Caki2 (cell line): Measurements from ENCODE around the gene DEFB121. TPM values are rescaled to one million over a fixed set of nuclear protein-coding genes. Genes with fewer than 3 reads are reported as not detected.
"Not testable (repeated sequence)": the region's sequence is repeated elsewhere in the genome, so short reads cannot be mapped to it uniquely, and the experiment has no call there.

ENCODE experiments used
- DNase-seq: peaks from one replicate; pipeline ENCODE4 v3.0.0-alpha.2; 2015; ENCODE audit warnings: low read depth
- in situ Hi-C: cut with HindIII; loops from 2 replicates; pipeline ENCODE4 v1.10.0; 2016; ENCODE audit warnings: low sequenced_read_pairs, low pct_unique_long_range_greater_than_20kb, mixed read lengths
- total RNA-seq: library from RNA; depleted of rRNA; stranded (reverse); fragments of >200 nt; shearing (Covaris generic); gene quantifications from 2 replicates; pipeline ENCODE4 v1.2.3, GENCODE V29; 2014; ENCODE audit warnings: low replicate concordance; rRNA removed

Gene DEFB121
- total RNA-seq, 1 experiment from 2014 or later = not detected

GRCh38 chr20:31374346-31374745, 31.7 kb downstream of the DEFB121 start:
- in situ Hi-C loops = no loop called here
- no peak for DNase-seq

- in situ Hi-C loops = no loop called here
- no peak for DNase-seq
Measured at GRCh38 chr20:31368301-31368700, 37.7 kb downstream of the DEFB121 start, which contains the start of gene DEFB118. TSS of gene DEFB118 (plus strand) at chr20:31368601. CDS start at chr20:31368651, 50 bp downstream.

GRCh38 chr20:31364272-31364671, 41.7 kb downstream of the DEFB121 start:
- DNase-seq, in situ Hi-C loops: not testable (repeated sequence)

GRCh38 chr20:31363295-31363694, 42.7 kb downstream of the DEFB121 start:
- DNase-seq = no peak
- in situ Hi-C loops = no loop called here

- DNase-seq = no peak
- in situ Hi-C loops = no loop called here
Measured at GRCh38 chr20:31355981-31356380, 50.0 kb downstream of the DEFB121 start.

Other genes with a start within 250 kb of the DEFB121 start
- gene DEFB115, start 148.6 kb downstream of the DEFB121 start, total RNA-seq = not detected in 2 replicates
- not detected in 2 replicates for gene DEFB116, start 97.6 kb downstream of the DEFB121 start, total RNA-seq
- not detected in 2 replicates for gene DEFB118, start 37.6 kb downstream of the DEFB121 start, total RNA-seq
- not detected in 2 replicates for gene DEFB119, start 15.6 kb downstream of the DEFB121 start, total RNA-seq
- not detected in 2 replicates for gene DEFB123, start 34.4 kb upstream of the DEFB121 start, total RNA-seq
- not detected in 2 replicates for gene DEFB124, start 68.9 kb upstream of the DEFB121 start, total RNA-seq
- not detected in 2 replicates for gene REM1, start 69.1 kb upstream of the DEFB121 start, total RNA-seq
- 283 and 338 TPM in 2 replicates for gene HM13, start 108.2 kb upstream of the DEFB121 start, total RNA-seq
- gene ID1, start 199.1 kb upstream of the DEFB121 start, total RNA-seq = 1,473 and 1,479 TPM in 2 replicates
- not detected in 2 replicates for gene COX4I2, start 231.7 kb upstream of the DEFB121 start, total RNA-seq